ENCODE measurements around the gene SEPTIN11.

Gene SEPTIN11

GRCh38 chr4:76951672-76952010 is 2.1 kb downstream of the SEPTIN11 start (continued):
- no peak for TF ChIP-seq ZFP30 (CRISPR knock-in tag; IDR thresholded peaks at IDR 0.05)

GRCh38 chr4:76952071-76952470 is 2.5 kb downstream of the SEPTIN11 start:
- no peak for ATAC-seq
- no peak for TF ChIP-seq POU6F1 (CRISPR knock-in tag; IDR thresholded peaks at IDR 0.05; ENCODE audit: borderline replicate concordance, low read depth)
- no peak for TF ChIP-seq ZC3H10 (CRISPR knock-in tag; IDR thresholded peaks at IDR 0.05)
- TF ChIP-seq PPARA (CRISPR knock-in tag; IDR thresholded peaks at IDR 0.05; ENCODE audit: borderline replicate concordance), result no peak
- no peak for TF ChIP-seq CSRNP3 (CRISPR knock-in tag; IDR thresholded peaks at IDR 0.05)
- no peak for TF ChIP-seq SNAI2 (CRISPR knock-in tag; IDR thresholded peaks at IDR 0.05)
- TF ChIP-seq CREB5 (CRISPR knock-in tag; IDR thresholded peaks at IDR 0.05; ENCODE audit: low read depth), result no peak
- no peak for TF ChIP-seq ZNF70 (CRISPR knock-in tag; IDR thresholded peaks at IDR 0.05)
- TF ChIP-seq CSDC2 (CRISPR knock-in tag; IDR thresholded peaks at IDR 0.05), result no peak
- no peak for TF ChIP-seq ISL1 (CRISPR knock-in tag; IDR thresholded peaks at IDR 0.05)
- TF ChIP-seq ZFP30 (CRISPR knock-in tag; IDR thresholded peaks at IDR 0.05), result no peak
- TF ChIP-seq TCF4 (CRISPR knock-in tag; IDR thresholded peaks at IDR 0.05; ENCODE audit: borderline replicate concordance), result no peak
- TF ChIP-seq TSHZ2 (CRISPR knock-in tag; IDR thresholded peaks at IDR 0.05), result no peak
- TF ChIP-seq BACH2 (CRISPR knock-in tag; IDR thresholded peaks at IDR 0.05; ENCODE audit: borderline replicate concordance), result no peak
- no peak for TF ChIP-seq PATZ1 (CRISPR knock-in tag; IDR thresholded peaks at IDR 0.05; ENCODE audit: borderline replicate concordance)
- TF ChIP-seq ARNTL (CRISPR knock-in tag; IDR thresholded peaks at IDR 0.05; ENCODE audit: borderline replicate concordance, low read depth), result no peak
- no peak for TF ChIP-seq ZNF8 (CRISPR knock-in tag; IDR thresholded peaks at IDR 0.05)
- no peak for TF ChIP-seq ESRRG (CRISPR knock-in tag; IDR thresholded peaks at IDR 0.05)
- TF ChIP-seq TOX (CRISPR knock-in tag; IDR thresholded peaks at IDR 0.05; ENCODE audit: borderline replicate concordance), result no peak
- TF ChIP-seq OSR1 (CRISPR knock-in tag; IDR thresholded peaks at IDR 0.05), result no peak
- no peak for TF ChIP-seq RARB (CRISPR knock-in tag; IDR thresholded peaks at IDR 0.05)

GRCh38 chr4:76952656-76953582 is 3.4 kb downstream of the SEPTIN11 start:
- ATAC-seq, result no peak
- no peak for TF ChIP-seq ARNTL (CRISPR knock-in tag; IDR thresholded peaks at IDR 0.05; ENCODE audit: borderline replicate concordance, low read depth)
- TF ChIP-seq CSDC2 (CRISPR knock-in tag; IDR thresholded peaks at IDR 0.05), result no peak
- no peak for TF ChIP-seq SNAI2 (CRISPR knock-in tag; IDR thresholded peaks at IDR 0.05)
- no peak for TF ChIP-seq TSHZ2 (CRISPR knock-in tag; IDR thresholded peaks at IDR 0.05)
- no peak for TF ChIP-seq PATZ1 (CRISPR knock-in tag; IDR thresholded peaks at IDR 0.05; ENCODE audit: borderline replicate concordance)
- TF ChIP-seq BACH2 (CRISPR knock-in tag; IDR thresholded peaks at IDR 0.05; ENCODE audit: borderline replicate concordance), result no peak
- no peak for TF ChIP-seq ZNF8 (CRISPR knock-in tag; IDR thresholded peaks at IDR 0.05)
- TF ChIP-seq CSRNP3 (CRISPR knock-in tag; IDR thresholded peaks at IDR 0.05), result no peak
- TF ChIP-seq RARB (CRISPR knock-in tag; IDR thresholded peaks at IDR 0.05), result no peak
